NCI-H2029 treated with DMSO at 0.1 percent for 48 hours (cell line): ENCODE data around the gene PBX1.
A peak's percentile ranks its signal among the peaks of the same experiment; 100 is the strongest.
"Not testable (repeated sequence)": the region's sequence is repeated elsewhere in the genome, so short reads cannot be mapped to it uniquely, and the experiment has no call there.

Source experiments
- DNase-seq: peaks from one replicate; lab custom pipeline; 2025; lab: John Stamatoyannopoulos, UW

The PBX1 gene

DNA sequence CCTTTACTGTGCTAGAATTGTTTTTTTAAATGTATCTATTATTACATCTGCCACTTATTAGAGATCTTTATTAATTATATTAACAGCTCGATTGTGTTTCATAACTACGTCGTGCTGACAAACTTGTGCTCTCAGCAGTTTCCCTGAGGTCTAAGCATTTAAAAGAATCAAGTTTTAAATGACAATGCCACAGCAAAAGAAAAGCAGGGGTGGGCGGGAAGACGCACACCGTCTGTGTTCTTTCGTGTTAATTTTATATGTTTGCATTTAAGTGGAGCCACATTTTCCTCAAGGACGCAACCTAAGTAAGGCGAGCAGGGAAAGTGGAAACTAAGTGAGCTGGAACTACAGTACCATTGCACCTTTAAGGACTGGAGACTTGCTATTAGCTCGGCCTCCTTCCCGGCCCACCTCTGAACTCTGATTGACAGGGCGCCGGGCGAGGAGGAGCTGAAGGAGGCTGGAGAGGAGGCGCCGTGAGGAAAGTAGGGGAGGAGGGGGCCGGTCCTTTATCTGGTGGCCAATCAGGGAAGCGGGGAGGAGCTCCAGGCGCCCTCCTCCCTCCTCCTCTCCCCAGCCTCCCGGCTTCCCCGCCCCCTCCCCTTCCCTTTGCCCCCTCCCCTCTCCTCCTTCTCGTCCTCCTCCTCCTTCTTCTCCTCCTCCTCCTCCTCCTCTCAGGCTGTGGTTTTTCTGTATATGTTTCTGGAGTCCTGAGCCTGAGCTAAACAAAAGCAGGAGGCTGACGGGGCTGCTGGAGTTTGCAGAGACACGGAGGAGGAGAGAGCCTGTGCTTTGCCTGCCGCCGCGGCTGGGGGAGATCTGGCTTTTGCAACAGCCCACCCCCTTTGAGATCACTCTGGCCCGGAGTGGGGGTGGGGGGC is at the start of gene PBX1:
Gene PBX1 (plus strand): TSS at position 724 of the 881 bp plus-strand sequence.
- DNase-seq = peak; percentile 86

GRCh38 chr1:164510435-164510834 is 48.5 kb upstream of the PBX1 start:
- DNase-seq = no peak

GRCh38 chr1:164511001-164511705 is 47.8 kb upstream of the PBX1 start:
- DNase-seq = no peak

DNA sequence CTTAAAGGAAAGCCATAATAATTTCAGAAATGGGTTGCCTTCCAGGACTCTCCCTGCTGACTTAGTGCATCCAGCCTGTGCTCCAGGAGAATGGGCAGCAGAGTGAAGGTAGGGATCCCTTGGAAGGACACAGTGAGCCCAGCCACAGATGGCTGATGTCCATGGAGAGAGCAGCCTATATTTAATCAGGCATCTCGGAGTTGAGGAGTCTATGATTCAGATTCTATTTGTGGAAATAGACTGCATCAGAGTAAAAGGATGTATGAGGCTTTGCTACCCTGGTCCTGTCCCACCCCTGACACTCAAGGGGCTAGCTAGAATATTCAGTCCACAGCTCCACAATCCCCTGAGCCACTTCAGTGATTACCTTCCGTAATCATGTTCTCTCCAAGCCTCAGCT is 43.8 kb upstream of the PBX1 start:
- DNase-seq = no peak

GRCh38 chr1:164515711-164516331 is 43.2 kb upstream of the PBX1 start:
- no peak for DNase-seq

DNA sequence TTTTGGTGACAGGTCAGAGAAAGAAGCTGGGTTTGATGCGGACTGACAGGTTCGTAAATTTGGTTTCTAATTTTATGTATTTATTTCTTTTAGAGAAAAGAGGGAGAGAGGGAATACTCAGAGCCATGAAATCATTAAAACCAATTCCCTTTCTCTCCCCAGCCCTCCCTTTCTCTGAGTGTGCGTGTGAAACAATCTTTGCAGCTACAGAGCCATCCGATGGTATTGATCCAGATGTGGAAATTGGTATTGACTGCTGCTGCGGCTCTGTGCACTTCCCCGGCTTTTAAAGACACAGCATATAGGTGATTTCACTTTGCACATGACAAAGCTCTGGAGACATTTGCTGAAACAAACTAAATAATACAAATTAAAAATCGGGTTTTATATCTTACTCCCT is 42.4 kb upstream of the PBX1 start:
- no peak for DNase-seq

- DNase-seq = no peak
Observed at GRCh38 chr1:164518692-164519332, 40.2 kb upstream of the PBX1 start.

GRCh38 chr1:164519426-164519825 is 39.6 kb upstream of the PBX1 start:
- DNase-seq = no peak

GRCh38 chr1:164524810-164525209 is 34.2 kb upstream of the PBX1 start:
- DNase-seq = no peak

DNA sequence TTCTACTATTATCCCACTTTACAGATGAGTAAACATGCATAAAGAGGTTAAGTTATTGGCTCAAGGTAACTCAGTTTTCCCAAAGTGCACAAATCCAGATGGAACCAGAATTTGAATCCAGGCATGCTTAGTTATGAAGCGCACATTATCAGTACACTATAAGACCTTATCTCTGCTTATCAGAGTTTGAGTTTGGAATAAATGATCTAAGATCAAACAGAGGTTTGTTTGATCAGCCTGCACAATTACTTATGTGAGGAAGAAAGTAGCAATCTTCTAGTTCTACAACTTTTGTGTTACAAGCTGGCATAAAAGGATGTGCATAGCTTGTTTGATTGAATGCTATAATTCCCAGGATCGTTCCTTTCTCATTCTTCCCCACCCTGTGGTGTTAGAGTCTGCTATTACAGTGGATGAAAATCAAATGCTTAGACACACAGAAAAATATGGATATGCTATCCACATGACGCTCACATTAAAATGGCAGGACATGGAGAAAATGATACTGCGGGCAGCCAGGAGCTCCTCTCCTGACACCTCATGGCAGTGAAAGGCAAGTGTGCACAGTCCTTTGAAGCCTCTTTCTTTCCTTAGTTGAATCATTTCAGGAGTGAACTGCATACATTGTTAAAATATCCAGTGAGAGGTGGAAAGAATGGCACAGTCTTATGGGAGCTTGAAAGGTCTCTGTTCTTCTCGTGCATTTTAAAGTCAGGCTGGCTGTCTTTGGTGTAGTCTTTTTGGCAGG is 23.9 kb upstream of the PBX1 start:
- DNase-seq = no peak

GRCh38 chr1:164552463-164552988 is 6.5 kb upstream of the PBX1 start:
- not testable (repeated sequence) for DNase-seq

GRCh38 chr1:164557270-164557669 is 1.7 kb upstream of the PBX1 start:
- DNase-seq = no peak

DNA sequence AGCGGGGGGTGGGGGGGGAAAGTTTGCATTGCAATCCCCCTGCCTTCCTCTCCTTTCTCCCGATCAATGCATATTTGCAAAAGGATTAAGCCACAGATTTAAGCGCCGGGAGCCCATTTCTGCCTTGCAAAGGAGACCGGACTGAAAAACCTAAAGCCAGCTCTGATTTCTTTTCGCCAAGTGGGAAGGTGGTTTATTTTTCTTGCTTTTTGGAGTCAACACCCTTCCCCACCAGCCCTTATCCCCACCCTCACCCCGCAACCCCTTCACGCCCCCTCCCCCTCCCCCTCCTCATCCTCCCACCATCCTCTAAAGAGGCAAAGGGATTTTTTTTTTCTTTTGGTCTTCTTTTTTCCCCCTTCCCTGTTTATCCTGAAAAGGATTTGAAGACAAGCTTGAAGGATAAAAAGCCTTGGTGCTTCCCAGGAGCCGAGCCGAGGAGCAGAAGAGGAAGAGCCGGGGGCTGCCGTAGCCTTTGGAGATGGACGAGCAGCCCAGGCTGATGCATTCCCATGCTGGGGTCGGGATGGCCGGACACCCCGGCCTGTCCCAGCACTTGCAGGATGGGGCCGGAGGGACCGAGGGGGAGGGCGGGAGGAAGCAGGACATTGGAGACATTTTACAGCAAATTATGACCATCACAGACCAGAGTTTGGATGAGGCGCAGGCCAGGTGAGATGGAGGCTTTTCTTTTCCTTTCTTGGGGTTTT is 513 bp downstream of the PBX1 start:
- DNase-seq = no peak

DNA sequence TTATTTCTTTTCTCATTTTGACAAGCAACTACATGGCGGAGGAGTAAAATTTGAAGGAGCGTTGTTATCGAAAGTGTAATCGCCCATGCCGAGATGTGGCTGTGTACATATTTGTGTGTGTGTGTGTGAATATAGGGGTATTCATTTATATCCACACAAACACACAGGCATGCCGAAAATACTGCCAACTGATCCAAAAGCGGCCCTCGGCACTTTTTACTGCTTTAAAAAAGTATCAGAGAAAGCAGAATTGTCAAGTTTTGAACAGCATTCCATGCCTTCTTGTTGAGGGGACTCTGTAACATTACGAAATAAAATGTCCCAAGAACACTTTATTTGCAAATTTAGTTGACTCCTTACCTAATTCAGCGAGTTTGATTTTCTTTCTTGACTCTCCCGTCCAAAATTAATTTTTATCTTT is 1.1 kb downstream of the PBX1 start:
- no peak for DNase-seq

- DNase-seq = no peak
Observed at GRCh38 chr1:164560556-164560955, 1.6 kb downstream of the PBX1 start.

- no peak for DNase-seq
Observed at GRCh38 chr1:164561007-164561406, 2.0 kb downstream of the PBX1 start.

DNA sequence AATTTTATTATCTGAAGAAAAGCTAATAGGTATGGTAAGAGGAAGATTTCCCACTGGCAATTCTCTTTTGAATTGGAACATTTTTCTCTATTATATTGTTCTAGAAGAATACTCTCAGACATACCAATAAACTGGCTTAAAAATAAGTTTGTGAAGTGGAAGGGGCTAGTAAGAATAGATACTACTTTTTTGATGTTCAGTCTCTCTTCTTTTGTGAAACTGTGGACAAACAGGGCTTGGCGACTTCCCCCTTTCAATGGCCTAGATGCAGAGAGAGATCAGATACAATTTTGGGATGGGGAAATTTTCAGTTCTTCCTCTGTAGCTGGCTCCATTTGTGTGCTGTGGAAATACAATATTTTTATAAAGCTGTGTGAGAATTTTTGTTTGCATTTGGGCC is 2.5 kb downstream of the PBX1 start:
- no peak for DNase-seq

GRCh38 chr1:164562061-164562460 is 3.1 kb downstream of the PBX1 start:
- DNase-seq = no peak

GRCh38 chr1:164562511-164562910 is 3.5 kb downstream of the PBX1 start:
- no peak for DNase-seq

GRCh38 chr1:164562947-164563520 is 4.0 kb downstream of the PBX1 start:
- DNase-seq = no peak
